CD4-positive, alpha-beta T cell (primary cell): Measurements from ENCODE around the gene OAS2. TPM values are rescaled to one million over a fixed set of nuclear protein-coding genes. Genes with fewer than 3 reads are reported as not detected.
"Not testable (repeated sequence)": the region's sequence is repeated elsewhere in the genome, so short reads cannot be mapped to it uniquely, and the experiment has no call there.

Source experiments
- ATAC-seq: fragments of 200-7000 bp; cut with Tn5 transposase; one replicate; pipeline ENCODE4 v1.10.0; 2022; ENCODE audit warnings: mild to moderate bottlenecking; ENCODE audit not compliant: poor library complexity
- CTCF ChIA-PET: fragments of 350-600 bp; sonication (Branson Sonifier 250); formaldehyde crosslinking; loops from one replicate; lab custom pipeline; 2021; ENCODE audit warnings: antibody characterized with exemption, inconsistent platforms; lab: Charles Lee
- POLR2A ChIA-PET: fragments of 350-600 bp; sonication (Branson Sonifier 250); formaldehyde crosslinking; loops from one replicate; lab custom pipeline; 2021; ENCODE audit warnings: antibody characterized with exemption, inconsistent platforms; lab: Charles Lee
- DNase-seq, 14 experiments: peaks; one replicate each; pipeline ENCODE4 v3.0.0-alpha.2; 2013 to 2020; ENCODE audit warnings: mixed read lengths in 2 of 14
- H3K27ac ChIP-seq, 2 donors: one replicate each; pipeline versions ENCODE4 v1.5.1 to v1.7.0; 2013; ENCODE audit warnings: low read length in 2 of 2, low read depth in 1 of 2, mild to moderate bottlenecking in 1 of 2
- H3K27me3 ChIP-seq, 2 experiments: 1 replicate in 1 of 2; 2 replicates in 1 of 2; pipeline versions ENCODE4 v1.6.1 to v1.7.0; 2013; ENCODE audit warnings: low read length in 2 of 2, control low read depth in 1 of 2, mild to moderate bottlenecking in 1 of 2, moderate library complexity in 1 of 2; ENCODE audit not compliant: insufficient read depth in 2 of 2, control insufficient read depth in 1 of 2
- H3K36me3 ChIP-seq: one replicate; pipeline ENCODE4 v1.6.1; 2013; ENCODE audit warnings: low read length, control low read depth; ENCODE audit not compliant: insufficient read depth
- H3K4me1 ChIP-seq: one replicate; pipeline ENCODE4 v1.6.1; 2013; ENCODE audit warnings: low read length, control low read depth; ENCODE audit not compliant: insufficient read depth
- H3K4me3 ChIP-seq: one replicate; pipeline ENCODE4 v1.5.1; 2013; ENCODE audit warnings: mild to moderate bottlenecking, low read length, moderate library complexity
- H3K9me3 ChIP-seq, 2 experiments: 1 replicate in 1 of 2; 2 replicates in 1 of 2; pipeline versions ENCODE4 v1.6.1 to v1.7.0; 2013; ENCODE audit warnings: low read length in 2 of 2, mild to moderate bottlenecking in 2 of 2, control low read depth in 1 of 2, moderate library complexity in 1 of 2; ENCODE audit not compliant: control insufficient read depth in 1 of 2, insufficient read depth in 1 of 2
- H3K27ac Mint-ChIP-seq: one replicate; pipeline ENCODE4 v1.8.0; 2020; ENCODE audit warnings: mixed read lengths
- H3K27me3 Mint-ChIP-seq: one replicate; pipeline ENCODE4 v1.8.0; 2021; ENCODE audit warnings: mixed read lengths
- H3K36me3 Mint-ChIP-seq: one replicate; pipeline ENCODE4 v1.8.0; 2021; ENCODE audit warnings: low read depth, mixed read lengths
- H3K4me1 Mint-ChIP-seq: one replicate; pipeline ENCODE4 v1.8.0; 2021; ENCODE audit warnings: low read depth, mixed read lengths
- H3K4me3 Mint-ChIP-seq: one replicate; pipeline ENCODE4 v1.8.0; 2020; ENCODE audit warnings: mild to moderate bottlenecking, mixed read lengths
- H3K9me3 Mint-ChIP-seq: one replicate; pipeline ENCODE4 v1.8.0; 2020; ENCODE audit warnings: mixed read lengths
- intact Hi-C, 2 experiments: fragments of 100-400 bp; cut with DNase I in 1 of 2; cut with micrococcal nuclease in 1 of 2; formaldehyde crosslinking; loops; one replicate each; pipeline versions ENCODE4 v1.15.1 to v1.9.0; 2023 to 2025; cut with DNase I, micrococcal nuclease
- total RNA-seq, 174 experiments: library from RNA in 2 of 174; stranded (reverse) in 2 of 174; gene quantifications; one replicate each; pipeline ENCODE4 v1.2.3 and lab custom pipeline; 2021 to 2026
- TF ChIP-seq, protein P1 (sequence below): fragments of 200-600 bp; IDR thresholded peaks from one replicate; pipeline ENCODE4 v1.8.0; 2022; ENCODE audit warnings: antibody characterized with exemption, mild to moderate bottlenecking

Gene OAS2
- total RNA-seq, 2 experiments from 2014 or later: 15.0 to 16.2 TPM

DNA sequence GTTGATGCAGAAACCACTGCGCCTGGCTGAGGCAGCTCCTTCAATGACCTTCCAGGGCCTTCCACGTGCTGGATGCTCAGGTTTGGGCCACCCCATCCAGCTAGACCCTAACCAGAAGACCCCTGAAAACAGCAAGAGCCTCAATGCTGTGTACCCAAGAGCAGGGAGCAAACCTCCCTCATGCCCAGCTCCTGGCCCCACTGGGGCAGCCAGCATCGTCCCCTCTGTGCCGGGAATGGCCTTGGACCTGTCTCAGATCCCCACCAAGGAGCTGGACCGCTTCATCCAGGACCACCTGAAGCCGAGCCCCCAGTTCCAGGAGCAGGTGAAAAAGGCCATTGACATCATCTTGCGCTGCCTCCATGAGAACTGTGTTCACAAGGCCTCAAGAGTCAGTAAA lies 29.5 kb upstream of the OAS2 start:
- intact Hi-C loops: loop anchor here in 1 of 2 experiments (2.0 kb wide), 1 partner anchor 44 kb away; no protein-coding TSS in a partner anchor
- peaks cover 0 to 10% of the 10 kb centered on the region in 2 experiments for H3K9me3 ChIP-seq
- Mint-ChIP-seq H3K4me3 (no peak overlapping the region), H3K27me3 (no peaks in the 10 kb centered on the region), H3K9me3 (peaks cover 2% of the 10 kb centered on the region), H3K36me3 (peaks cover 94% of the 10 kb centered on the region), H3K4me1 (no peaks in the 10 kb centered on the region), H3K27ac (no peak overlapping the region)
- H3K27me3 ChIP-seq: no peaks in the 10 kb centered on the region
- ATAC-seq (no peak), DNase-seq (no peak)
- ChIA-PET POLR2A (interaction anchor here (1.5 to 1.7 kb wide), 2 partner anchors 9 to 29 kb away, joined by 4 to 6 read pairs; partner anchors contain the start of gene OAS2), CTCF (no interaction called here)
- H3K4me1 ChIP-seq: no peaks in the 10 kb centered on the region
- H3K36me3 ChIP-seq: peaks cover 71% of the 10 kb centered on the region
- H3K4me3 ChIP-seq: no peak overlapping the region
- no peak overlapping the region for H3K27ac ChIP-seq
- TF ChIP-seq, protein P1, sequence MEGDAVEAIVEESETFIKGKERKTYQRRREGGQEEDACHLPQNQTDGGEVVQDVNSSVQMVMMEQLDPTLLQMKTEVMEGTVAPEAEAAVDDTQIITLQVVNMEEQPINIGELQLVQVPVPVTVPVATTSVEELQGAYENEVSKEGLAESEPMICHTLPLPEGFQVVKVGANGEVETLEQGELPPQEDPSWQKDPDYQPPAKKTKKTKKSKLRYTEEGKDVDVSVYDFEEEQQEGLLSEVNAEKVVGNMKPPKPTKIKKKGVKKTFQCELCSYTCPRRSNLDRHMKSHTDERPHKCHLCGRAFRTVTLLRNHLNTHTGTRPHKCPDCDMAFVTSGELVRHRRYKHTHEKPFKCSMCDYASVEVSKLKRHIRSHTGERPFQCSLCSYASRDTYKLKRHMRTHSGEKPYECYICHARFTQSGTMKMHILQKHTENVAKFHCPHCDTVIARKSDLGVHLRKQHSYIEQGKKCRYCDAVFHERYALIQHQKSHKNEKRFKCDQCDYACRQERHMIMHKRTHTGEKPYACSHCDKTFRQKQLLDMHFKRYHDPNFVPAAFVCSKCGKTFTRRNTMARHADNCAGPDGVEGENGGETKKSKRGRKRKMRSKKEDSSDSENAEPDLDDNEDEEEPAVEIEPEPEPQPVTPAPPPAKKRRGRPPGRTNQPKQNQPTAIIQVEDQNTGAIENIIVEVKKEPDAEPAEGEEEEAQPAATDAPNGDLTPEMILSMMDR: no peak

DNA sequence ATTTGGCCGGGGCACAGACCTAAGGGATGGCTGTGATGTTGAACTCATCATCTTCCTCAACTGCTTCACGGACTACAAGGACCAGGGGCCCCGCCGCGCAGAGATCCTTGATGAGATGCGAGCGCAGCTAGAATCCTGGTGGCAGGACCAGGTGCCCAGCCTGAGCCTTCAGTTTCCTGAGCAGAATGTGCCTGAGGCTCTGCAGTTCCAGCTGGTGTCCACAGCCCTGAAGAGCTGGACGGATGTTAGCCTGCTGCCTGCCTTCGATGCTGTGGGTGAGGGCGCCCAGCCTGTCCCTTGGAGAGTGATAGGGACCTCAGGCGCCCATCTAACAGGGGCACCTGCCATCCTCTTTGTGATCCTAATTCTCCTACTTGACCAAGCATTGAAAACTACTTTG lies 27.6 kb upstream of the OAS2 start:
- Histone ChIP-seq H3K4me3 (no peak overlapping the region), H3K9me3 (peaks cover 0 to 10% of the 10 kb centered on the region in 2 experiments), H3K36me3 (peaks cover 55% of the 10 kb centered on the region), H3K27me3 (no peaks in the 10 kb centered on the region), H3K27ac (no peak overlapping the region), H3K4me1 (no peaks in the 10 kb centered on the region)
- DNase-seq (no peak), ATAC-seq (no peak)
- H3K36me3 Mint-ChIP-seq: peaks cover 96% of the 10 kb centered on the region
- no peaks in the 10 kb centered on the region for H3K27me3 Mint-ChIP-seq
- H3K4me3 Mint-ChIP-seq: no peak overlapping the region
- H3K27ac Mint-ChIP-seq: no peak overlapping the region
- TF ChIP-seq, protein P1: no peak
- CTCF ChIA-PET: no interaction called here
- peaks cover 12% of the 10 kb centered on the region for H3K4me1 Mint-ChIP-seq
- H3K9me3 Mint-ChIP-seq: peaks cover 2% of the 10 kb centered on the region
- intact Hi-C loops: no loop called here
- POLR2A ChIA-PET: interaction anchor here (0.9 to 1.6 kb wide), 3 partner anchors 10 to 43 kb away, joined by 3 to 6 read pairs (median 3); partner anchors contain the start of gene OAS2

DNA sequence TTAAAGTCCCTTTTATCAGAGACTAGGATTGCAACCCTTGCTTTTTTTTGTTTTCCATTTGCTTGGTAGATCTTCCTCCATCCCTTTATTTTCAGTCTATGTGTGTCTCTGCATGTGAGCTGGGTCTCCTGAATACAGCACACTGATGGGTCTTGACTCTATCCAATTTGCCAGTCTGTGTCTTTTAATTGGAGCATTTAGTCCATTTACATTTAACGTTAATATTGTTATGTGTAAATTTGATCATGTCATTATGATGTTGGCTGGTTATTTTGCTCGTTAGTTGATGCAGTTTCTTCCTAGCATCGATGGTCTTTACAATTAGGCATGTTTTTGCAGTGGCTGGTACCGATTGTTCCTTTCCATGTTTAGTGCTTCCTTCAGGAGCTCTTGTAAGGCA lies 21.2 kb upstream of the OAS2 start:
- H3K9me3 Mint-ChIP-seq, H3K9me3 ChIP-seq, CTCF ChIA-PET, POLR2A ChIA-PET, H3K4me3 ChIP-seq, H3K27ac ChIP-seq, H3K4me1 ChIP-seq, H3K27ac Mint-ChIP-seq, ATAC-seq, H3K4me3 Mint-ChIP-seq, H3K27me3 Mint-ChIP-seq, intact Hi-C loops, DNase-seq, H3K27me3 ChIP-seq: not testable (repeated sequence)
- Mint-ChIP-seq H3K36me3 (peaks cover 96% of the 10 kb centered on the region), H3K4me1 (peaks cover 34% of the 10 kb centered on the region)
- peaks cover 16% of the 10 kb centered on the region for H3K36me3 ChIP-seq

DNA sequence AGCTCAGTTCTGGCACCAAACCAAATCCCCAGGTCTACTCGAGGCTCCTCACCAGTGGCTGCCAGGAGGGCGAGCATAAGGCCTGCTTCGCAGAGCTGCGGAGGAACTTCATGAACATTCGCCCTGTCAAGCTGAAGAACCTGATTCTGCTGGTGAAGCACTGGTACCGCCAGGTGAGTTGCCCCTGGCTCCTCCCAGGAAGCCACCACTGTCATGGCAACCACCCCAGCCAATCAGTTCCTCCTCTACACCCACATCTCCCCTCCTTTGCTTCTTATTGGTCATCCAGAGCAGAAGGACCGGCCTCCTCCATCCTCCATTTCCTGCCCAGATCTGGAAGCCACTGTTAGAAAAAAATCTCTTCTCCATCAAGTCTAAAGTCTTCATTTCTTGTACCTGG lies 17.2 kb upstream of the OAS2 start:
- Histone ChIP-seq H3K36me3 (peaks cover 47% of the 10 kb centered on the region), H3K4me1 (no peaks in the 10 kb centered on the region), H3K27ac (no peak overlapping the region), H3K9me3 (peaks cover 0 to 6% of the 10 kb centered on the region in 2 experiments), H3K4me3 (no peak overlapping the region), H3K27me3 (no peaks in the 10 kb centered on the region)
- TF ChIP-seq, protein P1: no peak
- Mint-ChIP-seq H3K36me3 (peaks cover 96% of the 10 kb centered on the region), H3K4me1 (peaks cover 18% of the 10 kb centered on the region), H3K27ac (no peak overlapping the region), H3K4me3 (no peak overlapping the region), H3K27me3 (no peaks in the 10 kb centered on the region), H3K9me3 (peaks cover 7% of the 10 kb centered on the region)
- ChIA-PET CTCF (no interaction called here), POLR2A (interaction anchor here (1.3 to 1.6 kb wide), 3 partner anchors 10 to 18 kb away, joined by 3 to 9 read pairs (median 3); partner anchors contain the start of gene OAS2)
- DNase-seq (no peak), ATAC-seq (no peak)
- intact Hi-C loops: no loop called here
